ENCODE measurements around the gene ATP6AP1.
"Not testable (repeated sequence)": the region's sequence is repeated elsewhere in the genome, so short reads cannot be mapped to it uniquely, and the experiment has no call there.

ATP6AP1 gene

GRCh38 chrX:154389812-154390747 lies 38.4 kb upstream of the ATP6AP1 start:
- DNase-seq (ENCODE audit: low spot score in 2 of 2), result peak in 1 of 2 experiments; percentile 35
- not testable (repeated sequence) for H3K27me3 ChIP-seq (ENCODE audit: low read depth); H3K36me3 ChIP-seq (replicated peaks); H3K4me1 ChIP-seq; H3K4me3 ChIP-seq; H3K9me3 ChIP-seq
- in situ Hi-C loops (cut with MboI; ENCODE audit: low sequenced_read_pairs), result loop anchor here (25.0 kb wide), 1 partner anchor 372 kb away; the partner anchor contains the start of genes DKC1 and GAB3

DNA sequence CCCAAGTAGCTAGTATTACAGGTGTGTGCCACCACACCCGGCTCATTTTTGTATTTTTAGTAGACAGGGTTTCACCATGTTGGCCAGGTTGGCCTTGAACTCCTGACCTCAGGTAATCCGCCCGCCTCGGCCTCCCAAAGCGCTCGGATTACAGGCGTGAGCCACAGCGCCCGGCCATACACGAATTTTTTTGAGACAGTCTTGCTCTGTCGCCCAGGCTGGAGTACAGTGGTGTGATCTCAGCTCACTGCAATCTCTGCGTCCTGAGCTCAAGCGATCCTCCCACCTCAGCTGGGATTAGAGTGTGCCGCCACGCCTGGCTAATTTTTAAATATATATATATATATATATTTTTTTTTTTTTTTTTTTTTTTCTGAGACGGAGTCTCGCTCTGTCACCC lies 32.1 kb upstream of the ATP6AP1 start:
- H3K4me1 ChIP-seq; DNase-seq (ENCODE audit: low spot score in 2 of 2); H3K9me3 ChIP-seq; H3K27me3 ChIP-seq (ENCODE audit: low read depth); H3K4me3 ChIP-seq: not testable (repeated sequence)
- in situ Hi-C loops (cut with MboI; ENCODE audit: low sequenced_read_pairs), result loop anchor here (25.0 kb wide), 1 partner anchor 366 kb away; the partner anchor contains the start of genes DKC1 and GAB3
- peaks cover 31% of the 10 kb centered on the region for H3K36me3 ChIP-seq (replicated peaks)

DNA sequence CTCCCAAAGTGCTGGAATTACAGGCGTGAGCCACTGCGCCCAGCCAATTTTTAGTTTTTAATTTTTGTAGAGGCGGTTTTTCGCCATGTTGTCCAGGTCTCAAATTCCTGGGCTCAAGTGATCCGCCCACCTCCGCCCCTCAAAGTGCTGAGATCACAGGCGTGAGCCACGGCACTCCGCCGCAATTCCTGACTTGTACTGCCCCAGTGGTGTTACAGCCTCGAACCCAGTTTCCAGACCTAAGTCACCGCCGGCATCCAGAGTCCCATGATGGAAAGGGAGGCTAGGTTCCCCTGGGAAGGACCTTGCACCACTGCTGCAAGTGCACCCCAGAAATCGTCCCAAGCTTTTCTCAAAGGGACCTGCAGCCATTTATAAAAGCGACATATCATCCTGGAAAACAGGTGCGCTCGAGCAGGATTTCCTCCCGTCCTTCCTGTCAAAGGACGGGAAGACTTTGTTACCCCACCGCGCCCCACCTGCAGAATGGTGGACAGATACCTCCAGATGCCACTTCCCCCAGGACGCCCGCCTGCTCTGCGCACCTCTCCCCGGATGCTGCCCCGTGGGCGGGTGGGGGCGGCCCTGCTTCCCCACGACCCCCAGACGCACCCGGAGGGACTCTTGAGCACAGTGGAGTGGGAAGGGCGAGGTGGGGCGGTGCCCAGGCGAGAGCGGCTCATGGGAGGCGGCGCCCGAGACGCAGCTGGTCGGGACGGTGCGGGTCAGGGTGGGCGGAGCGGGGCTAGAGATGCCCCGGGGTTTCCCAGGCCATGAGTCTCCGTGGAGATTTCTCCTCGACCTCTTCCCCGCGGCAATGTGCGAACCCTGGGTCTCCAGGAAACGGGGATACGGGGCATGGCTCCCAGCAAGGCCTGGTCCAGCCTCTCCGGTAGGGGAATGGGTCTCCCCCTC lies 31.2 kb upstream of the ATP6AP1 start:
- peak; percentile 80 to 91 for DNase-seq (ENCODE audit: low spot score in 2 of 2)
- Histone ChIP-seq H3K4me3 (peak overlapping the region; percentile 78), H3K27me3 (ENCODE audit: low read depth) (no peaks in the 10 kb centered on the region), H3K36me3 (replicated peaks) (peaks cover 32% of the 10 kb centered on the region), H3K9me3 (no peaks in the 10 kb centered on the region), H3K4me1 (peaks cover 9% of the 10 kb centered on the region)
- in situ Hi-C loops (cut with MboI; ENCODE audit: low sequenced_read_pairs), result loop anchor here (25.0 kb wide), 1 partner anchor 365 kb away; the partner anchor contains the start of genes DKC1 and GAB3

DNA sequence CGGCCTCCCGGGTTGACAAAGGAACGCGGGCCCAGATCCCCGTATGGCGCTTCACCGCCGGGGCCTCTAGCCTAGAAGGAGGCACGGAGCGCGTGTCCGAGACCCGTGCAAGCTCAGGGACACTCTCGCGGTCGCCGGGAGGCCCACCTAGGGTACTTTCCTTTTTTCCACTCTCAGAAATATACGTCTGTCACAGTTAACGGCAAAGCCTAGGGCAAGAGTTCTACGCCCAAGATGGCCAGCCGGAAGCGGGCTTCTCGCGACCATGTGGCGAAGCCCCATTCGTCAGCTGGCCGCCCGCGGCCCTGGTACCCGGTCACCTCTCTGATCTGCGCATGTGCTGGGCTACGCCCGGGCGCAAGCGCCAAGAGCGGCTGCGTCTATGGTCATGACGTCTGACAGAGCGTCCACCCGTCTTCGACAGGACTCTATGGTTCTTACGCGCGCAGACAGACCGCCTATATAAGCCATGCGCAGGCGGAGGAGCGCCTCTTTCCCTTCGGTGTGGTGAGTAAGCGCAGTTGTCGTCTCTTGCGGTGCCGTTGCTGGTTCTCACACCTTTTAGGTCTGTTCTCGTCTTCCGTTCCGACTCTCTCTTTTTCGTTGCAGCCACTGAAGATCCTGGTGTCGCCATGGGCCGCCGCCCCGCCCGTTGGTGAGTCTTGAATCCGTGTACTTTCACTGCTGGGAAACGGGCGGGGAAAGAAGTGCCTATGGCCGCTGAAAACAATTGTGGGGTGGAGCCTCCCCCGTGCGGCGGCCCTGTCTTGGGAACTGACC lies 30.4 kb upstream of the ATP6AP1 start, which contains the start of gene RPL10:
TSS of gene RPL10 (plus strand) at position 490 of the 780 bp plus-strand sequence. CDS start at position 633, 143 bp downstream.
- in situ Hi-C loops (cut with MboI; ENCODE audit: low sequenced_read_pairs), result loop anchor here (25.0 kb wide), 1 partner anchor 364 kb away; the partner anchor contains the start of genes DKC1 and GAB3
- H3K4me3 ChIP-seq, result peak within 1 kb of the TSS; percentile 78

DNA sequence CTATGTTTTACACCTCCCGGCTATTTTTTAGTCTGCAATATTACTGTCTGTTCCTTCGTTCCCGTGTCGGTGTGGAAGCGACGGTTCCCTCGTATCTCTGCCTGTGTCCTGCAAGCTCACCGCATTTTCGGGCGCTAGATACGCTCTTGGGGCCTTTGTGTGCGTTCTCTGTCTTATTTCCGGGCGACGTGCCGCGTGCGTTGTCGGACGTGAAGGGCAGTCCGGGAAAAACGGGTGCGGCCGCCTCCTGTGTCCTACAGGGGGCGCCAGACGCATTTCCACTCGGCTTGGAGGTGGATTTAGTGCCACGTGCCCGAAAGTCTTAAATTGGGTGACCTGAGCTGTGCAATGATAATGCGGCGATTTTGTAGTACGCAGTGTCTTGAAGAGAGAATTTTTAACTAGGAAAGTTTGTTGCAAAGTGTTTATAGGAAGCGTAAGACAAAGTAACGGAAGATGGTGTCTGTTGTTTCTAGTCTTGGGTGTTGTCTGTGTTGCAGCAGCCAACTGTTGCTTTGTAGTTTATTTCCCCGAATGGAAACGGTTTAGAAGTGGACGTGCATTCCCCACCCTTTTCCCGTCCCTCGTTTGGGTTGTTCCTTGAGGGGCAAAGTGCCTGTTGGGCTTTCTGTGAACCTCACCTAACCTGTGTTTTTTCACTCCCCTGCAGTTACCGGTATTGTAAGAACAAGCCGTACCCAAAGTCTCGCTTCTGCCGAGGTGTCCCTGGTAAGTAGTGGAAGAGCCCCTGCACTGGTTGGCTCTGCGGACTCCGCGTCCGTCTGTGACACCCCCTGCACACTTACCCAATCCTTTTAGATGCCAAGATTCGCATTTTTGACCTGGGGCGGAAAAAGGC lies 29.6 kb upstream of the ATP6AP1 start:
- H3K36me3 ChIP-seq (replicated peaks), result peaks cover 32% of the 10 kb centered on the region
- no peaks in the 10 kb centered on the region for H3K9me3 ChIP-seq
- in situ Hi-C loops (cut with MboI; ENCODE audit: low sequenced_read_pairs), result loop anchor here (25.0 kb wide), 1 partner anchor 363 kb away; the partner anchor contains the start of genes DKC1 and GAB3
- H3K4me1 ChIP-seq, result peaks cover 9% of the 10 kb centered on the region
- peak overlapping the region; percentile 78 for H3K4me3 ChIP-seq
- DNase-seq (ENCODE audit: low spot score in 2 of 2), result peak; percentile 66 to 91
- H3K27me3 ChIP-seq (ENCODE audit: low read depth), result no peaks in the 10 kb centered on the region

More for the DNA sequence above, 30.4 kb upstream of the ATP6AP1 start, which contains the start of gene RPL10:
- Histone ChIP-seq H3K27me3 (ENCODE audit: low read depth) (no peaks in the 10 kb centered on the region), H3K9me3 (no peaks in the 10 kb centered on the region), H3K36me3 (replicated peaks) (peaks cover 32% of the 10 kb centered on the region), H3K4me1 (peaks cover 9% of the 10 kb centered on the region)
- DNase-seq (ENCODE audit: low spot score in 2 of 2), result peak; percentile 97 to 99

GRCh38 chrX:154399527-154400368 lies 28.7 kb upstream of the ATP6AP1 start:
- peaks cover 32% of the 10 kb centered on the region for H3K36me3 ChIP-seq (replicated peaks)
- H3K27me3 ChIP-seq (ENCODE audit: low read depth), result no peaks in the 10 kb centered on the region
- H3K4me1 ChIP-seq, result peaks cover 9% of the 10 kb centered on the region
- no peaks in the 10 kb centered on the region for H3K9me3 ChIP-seq
- H3K4me3 ChIP-seq, result peak overlapping the region; percentile 78
- DNase-seq (ENCODE audit: low spot score in 2 of 2), result no peak
- in situ Hi-C loops (cut with MboI; ENCODE audit: low sequenced_read_pairs), result loop anchor here (25.0 kb wide), 1 partner anchor 363 kb away; the partner anchor contains the start of genes DKC1 and GAB3

GRCh38 chrX:154400369-154400817 lies 28.1 kb upstream of the ATP6AP1 start:
- H3K4me1 ChIP-seq; in situ Hi-C loops (cut with MboI; ENCODE audit: low sequenced_read_pairs); DNase-seq (ENCODE audit: low spot score in 2 of 2); H3K9me3 ChIP-seq; H3K27me3 ChIP-seq (ENCODE audit: low read depth): not testable (repeated sequence)
- Histone ChIP-seq H3K4me3 (peak overlapping the region; percentile 78; the same call in 1 of the 2 replicates), H3K36me3 (replicated peaks) (peaks cover 32% of the 10 kb centered on the region)

- H3K9me3 ChIP-seq, result no peaks in the 10 kb centered on the region
- peak; percentile 58 to 75 for DNase-seq (ENCODE audit: low spot score in 2 of 2)
- in situ Hi-C loops (cut with MboI; ENCODE audit: low sequenced_read_pairs), result no loop called here
- peaks cover 32% of the 10 kb centered on the region for H3K36me3 ChIP-seq (replicated peaks)
- peaks cover 9% of the 10 kb centered on the region for H3K4me1 ChIP-seq
- H3K27me3 ChIP-seq (ENCODE audit: low read depth), result no peaks in the 10 kb centered on the region
- H3K4me3 ChIP-seq, result no peak overlapping the region
Measured at GRCh38 chrX:154401045-154401799, 27.3 kb upstream of the ATP6AP1 start.

DNA sequence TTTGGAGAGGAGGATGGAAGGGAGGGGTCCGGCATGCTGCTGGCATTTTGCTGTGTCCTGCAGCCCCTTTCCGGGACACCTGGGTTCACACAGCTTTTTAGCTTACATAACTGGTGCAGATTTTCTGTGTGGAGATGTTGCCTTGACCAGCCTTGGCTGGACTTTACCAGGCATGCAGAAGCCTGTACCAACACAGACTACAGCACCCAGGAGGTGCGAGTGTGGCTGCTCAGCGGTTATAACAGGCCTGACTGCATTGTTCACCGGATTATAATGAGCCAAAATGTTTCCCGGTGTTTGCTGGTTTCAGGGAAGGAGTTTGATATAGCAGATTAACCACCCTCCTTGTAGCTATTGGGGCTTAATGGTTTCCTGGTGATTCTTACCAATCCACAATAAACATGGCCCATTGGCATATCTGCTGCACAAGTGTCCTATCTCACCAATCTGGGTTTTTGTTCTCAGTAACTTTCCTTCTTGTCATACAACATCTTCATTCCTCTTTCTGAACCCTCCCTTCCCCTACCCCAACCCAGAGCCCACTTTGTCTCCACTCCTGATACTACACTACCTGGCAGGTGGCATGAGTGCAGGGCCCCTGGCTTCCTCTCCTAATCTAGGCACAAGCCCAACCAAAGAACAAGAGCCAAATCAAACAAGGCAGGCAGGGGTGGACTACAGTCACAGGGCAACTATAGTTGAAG lies 26.4 kb upstream of the ATP6AP1 start:
- Histone ChIP-seq H3K4me3 (no peak overlapping the region), H3K27me3 (ENCODE audit: low read depth) (no peaks in the 10 kb centered on the region), H3K4me1 (peaks cover 4% of the 10 kb centered on the region), H3K36me3 (replicated peaks) (peaks cover 32% of the 10 kb centered on the region), H3K9me3 (no peaks in the 10 kb centered on the region)
- peak; percentile 52 to 66 for DNase-seq (ENCODE audit: low spot score in 2 of 2)
- in situ Hi-C loops (cut with MboI; ENCODE audit: low sequenced_read_pairs), result no loop called here

GRCh38 chrX:154402622-154403127 lies 25.8 kb upstream of the ATP6AP1 start:
- peaks cover 2% of the 10 kb centered on the region for H3K4me1 ChIP-seq
- no peak overlapping the region for H3K4me3 ChIP-seq
- no peaks in the 10 kb centered on the region for H3K27me3 ChIP-seq (ENCODE audit: low read depth)
- no peaks in the 10 kb centered on the region for H3K9me3 ChIP-seq
- peaks cover 32% of the 10 kb centered on the region for H3K36me3 ChIP-seq (replicated peaks)
- in situ Hi-C loops (cut with MboI; ENCODE audit: low sequenced_read_pairs), result no loop called here
- DNase-seq (ENCODE audit: low spot score in 2 of 2), result peak in 1 of 2 experiments; percentile 47

Measured in HAP-1 (cell line).